Endothelial cell of umbilical vein (primary cell): ENCODE measurements around the gene FAM114A1. TPM values are rescaled to one million over a fixed set of nuclear protein-coding genes. Genes with fewer than 3 reads are reported as not detected.
"Not testable (repeated sequence)": the region's sequence is repeated elsewhere in the genome, so short reads cannot be mapped to it uniquely, and the experiment has no call there.

Experiments used
- BruUV-seq: library from RNA; stranded (reverse); fragments of 400-500 nt; replicated peaks from 2 replicates; lab custom pipeline; 2021; lab: Mats Ljungman, UMichigan
- CTCF ChIA-PET: fragments of 300-600, 350-600 bp; sonication (Branson Sonifier 250); formaldehyde crosslinking; loops from one replicate; lab custom pipeline; 2021; ENCODE audit warnings: antibody characterized with exemption, inconsistent platforms; lab: Charles Lee
- POLR2A ChIA-PET: fragments of 300-600, 350-600 bp; sonication (Branson Sonifier 250); formaldehyde crosslinking; loops from one replicate; lab custom pipeline; 2021; ENCODE audit warnings: antibody characterized with exemption, inconsistent platforms; lab: Charles Lee
- DNase-seq: peaks from one replicate; pipeline ENCODE4 v3.0.0-alpha.2; 2011; ENCODE audit warnings: low read depth, low spot score
- FAIRE-seq: peaks from 2 replicates; lab custom pipeline; 2011; peaks lifted over from hg19 to GRCh38; lab: Jason Lieb, UNC
- H2AFZ ChIP-seq: 2 replicates; pipeline ENCODE4 v1.6.0; 2012; ENCODE audit warnings: low read depth, low read length, control low read depth, inconsistent platforms
- H3K27ac ChIP-seq: 2 replicates; pipeline ENCODE4 v1.5.1; 2011; ENCODE audit warnings: low read depth, mild to moderate bottlenecking, control low read depth, low read length, moderate library complexity; ENCODE audit not compliant: insufficient read depth
- H3K27me3 ChIP-seq, 2 experiments: 2 replicates each; pipeline versions ENCODE4 v1.6.0 to v1.6.1; 2011; ENCODE audit warnings: low read length in 2 of 2, mixed read lengths in 1 of 2; ENCODE audit not compliant: control insufficient read depth in 2 of 2, insufficient read depth in 2 of 2
- H3K36me3 ChIP-seq, 2 experiments: 2 replicates in 1 of 2; 3 replicates in 1 of 2; pipeline ENCODE4 v1.5.1; 2011; ENCODE audit warnings: low read length in 2 of 2, mild to moderate bottlenecking in 1 of 2, moderate library complexity in 1 of 2; ENCODE audit not compliant: control insufficient read depth in 2 of 2, insufficient read depth in 2 of 2; ENCODE audit errors: extremely low read depth in 1 of 2
- H3K4me1 ChIP-seq: 3 replicates; pipeline ENCODE4 v1.5.1; 2011; ENCODE audit warnings: mild to moderate bottlenecking, low read length; ENCODE audit not compliant: control insufficient read depth, insufficient read depth; ENCODE audit errors: extremely low read depth
- H3K4me2 ChIP-seq: 2 replicates; pipeline ENCODE4 v1.6.1; 2011; ENCODE audit warnings: low read length, control low read depth, mixed read lengths; ENCODE audit not compliant: insufficient read depth
- H3K4me3 ChIP-seq, 3 experiments: fragments of 200-600 bp in 1 of 3; sonication (generic), shearing (Covaris generic) in 1 of 3; replicated peaks in 1 of 3; 2 replicates each; pipeline ENCODE4 v1.5.1; 2011 to 2016; ENCODE audit warnings: control low read depth in 3 of 3, low read length in 3 of 3, mild to moderate bottlenecking in 2 of 3, inconsistent platforms in 1 of 3, low read depth in 1 of 3, moderate library complexity in 1 of 3; ENCODE audit not compliant: insufficient read depth in 1 of 3
- H3K79me2 ChIP-seq: 2 replicates; pipeline ENCODE4 v1.6.0; 2012; ENCODE audit warnings: low read length, inconsistent platforms; ENCODE audit not compliant: control insufficient read depth, insufficient read depth
- H3K9ac ChIP-seq: replicated peaks from 2 replicates; pipeline ENCODE3; 2011; ENCODE audit warnings: low read length, control low read depth; ENCODE audit not compliant: insufficient read depth; ENCODE audit errors: extremely low read depth
- H3K9me1 ChIP-seq: replicated peaks from 3 replicates; pipeline ENCODE4 v1.6.0; 2011; ENCODE audit warnings: mild to moderate bottlenecking, low read length; ENCODE audit not compliant: control insufficient read depth, insufficient read depth; ENCODE audit errors: extremely low read depth
- H3K9me3 ChIP-seq: replicated peaks from 2 replicates; pipeline ENCODE4 v1.5.1; 2012; ENCODE audit warnings: low read length, inconsistent platforms; ENCODE audit not compliant: control insufficient read depth, insufficient read depth
- H4K20me1 ChIP-seq: replicated peaks from 2 replicates; pipeline ENCODE3; 2011; ENCODE audit warnings: mild to moderate bottlenecking, low read length; ENCODE audit not compliant: control insufficient read depth, insufficient read depth; ENCODE audit errors: extremely low read depth
- EZH2 ChIP-seq: IDR thresholded peaks from 2 replicates; pipeline ENCODE4 v1.6.1; 2012; ENCODE audit warnings: borderline replicate concordance, low read depth, mild to moderate bottlenecking, moderate library complexity, low read length, inconsistent platforms; ENCODE audit not compliant: severe bottlenecking
- FOS ChIP-seq: IDR thresholded peaks from 2 replicates; pipeline ENCODE4 v1.6.1; 2011; ENCODE audit warnings: mild to moderate bottlenecking, low read length, moderate library complexity, borderline replicate concordance; ENCODE audit not compliant: insufficient read depth
- GATA2 ChIP-seq: IDR thresholded peaks from 2 replicates; pipeline ENCODE4 v1.7.0; 2011; ENCODE audit warnings: low read depth, mild to moderate bottlenecking, moderate library complexity, mixed read lengths, low read length; ENCODE audit not compliant: insufficient read length, insufficient read depth
- JUN ChIP-seq: IDR thresholded peaks from 2 replicates; pipeline ENCODE4 v1.6.1; 2011; ENCODE audit warnings: borderline replicate concordance, low read depth; ENCODE audit not compliant: insufficient read length, insufficient read depth
- MYC ChIP-seq: IDR thresholded peaks from one replicate; pipeline ENCODE4 v1.6.1; 2011; ENCODE audit warnings: mild to moderate bottlenecking, low read depth, low read length
- POLR2A ChIP-seq: IDR thresholded peaks from 2 replicates; pipeline ENCODE4 v1.6.1; 2012; ENCODE audit warnings: low read depth, mild to moderate bottlenecking, control low read depth, low read length
- POLR2AphosphoS5 ChIP-seq: IDR thresholded peaks from 2 replicates; pipeline ENCODE4 v1.6.1; 2012; ENCODE audit warnings: low read depth, mild to moderate bottlenecking, control low read depth, low read length, moderate library complexity; ENCODE audit not compliant: insufficient read depth
- dilution Hi-C: fragments of 300-500 bp; cut with MboI; formaldehyde crosslinking; loops from one replicate; pipeline ENCODE4 v1.15.0; 2019; ENCODE audit warnings: low sequenced_read_pairs; ENCODE audit not compliant: extremely low pct_ligation_motif_present
- intact Hi-C: fragments of 100-400 bp; cut with micrococcal nuclease; formaldehyde crosslinking; loops from one replicate; pipeline ENCODE4 v1.10.0; 2022
- polyA plus RNA-seq, 4 experiments: library from polyadenylated mRNA; depleted of rRNA in 3 of 4; stranded (reverse) in 3 of 4; unstranded in 1 of 4; fragments of >200 nt; gene quantifications; 2 replicates each; pipeline versions ENCODE4 v1.2.1 to v1.2.3, GENCODE V29; 2011 to 2012; ENCODE audit warnings: missing spikeins in 1 of 4
- total RNA-seq: library from RNA; stranded (reverse); gene quantifications from 2 replicates; pipeline ENCODE4 v1.2.3, GENCODE V29; 2021
- TF ChIP-seq, protein P1 (sequence below): IDR thresholded peaks from 2 replicates; pipeline ENCODE4 v1.6.1; 2011; ENCODE audit not compliant: insufficient read depth, insufficient read length
- TF ChIP-seq, protein P2 (sequence below), 2 donors: IDR thresholded peaks; 1 replicate in 1 of 2; 2 replicates in 1 of 2; pipeline ENCODE4 v1.5.1; 2011; ENCODE audit warnings: low read length in 2 of 2, mild to moderate bottlenecking in 2 of 2, moderate library complexity in 2 of 2, control low read depth in 1 of 2, inconsistent platforms in 1 of 2, low read depth in 1 of 2; ENCODE audit not compliant: insufficient read depth in 1 of 2; ENCODE audit errors: extremely low read depth in 1 of 2

Gene FAM114A1
- total and polyA plus RNA-seq, 2 donors (not counting 3 experiments of a cell fraction or from before 2014, with no cell fraction given), result 99.2 to 118 TPM

DNA sequence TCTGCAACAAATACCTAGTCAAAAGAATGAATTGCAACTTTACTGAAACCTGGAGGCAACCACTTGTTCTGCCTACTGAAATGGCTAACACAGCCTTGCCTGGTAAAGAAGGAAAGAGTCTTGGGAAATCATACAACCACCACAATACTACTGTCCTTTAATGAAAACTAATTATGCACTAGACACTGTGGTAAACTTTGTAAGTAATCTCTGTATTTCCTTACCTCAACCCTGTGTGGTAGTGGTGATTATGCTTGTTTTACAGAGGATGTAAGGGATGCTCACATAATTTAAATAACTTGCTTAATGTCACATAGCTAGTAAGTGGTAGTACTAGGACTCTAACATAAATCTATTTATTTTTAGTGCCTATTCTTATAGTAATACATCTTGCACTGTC is 119.9 kb downstream of the FAM114A1 start:
- no peaks in the 10 kb centered on the region for H3K9me3 ChIP-seq
- H3K79me2 ChIP-seq, result no peaks in the 10 kb centered on the region
- CTCF ChIA-PET, result no interaction called here
- H3K27me3 ChIP-seq, result no peaks in the 10 kb centered on the region
- POLR2A ChIA-PET, result no interaction called here
- DNase-seq (no peak), FAIRE-seq (no peak)
- H4K20me1 ChIP-seq, result no peaks in the 10 kb centered on the region
- H3K36me3 ChIP-seq, result no peaks in the 10 kb centered on the region
- intact Hi-C loops, result loop anchor here (5.0 kb wide), 1 partner anchor 55 kb away; no protein-coding TSS in a partner anchor
- H2AFZ ChIP-seq, result no peak overlapping the region
- dilution Hi-C loops, result no loop called here
- no peak overlapping the region for H3K9ac ChIP-seq
- H3K4me1 ChIP-seq, result no peaks in the 10 kb centered on the region
- no TSS peak for BruUV-seq
- no peaks in the 10 kb centered on the region for H3K9me1 ChIP-seq
- TF ChIP-seq EZH2, result no peak
- no peak for TF ChIP-seq POLR2A
- TF ChIP-seq, protein P1, sequence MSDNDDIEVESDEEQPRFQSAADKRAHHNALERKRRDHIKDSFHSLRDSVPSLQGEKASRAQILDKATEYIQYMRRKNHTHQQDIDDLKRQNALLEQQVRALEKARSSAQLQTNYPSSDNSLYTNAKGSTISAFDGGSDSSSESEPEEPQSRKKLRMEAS, result no peak
- no peak for TF ChIP-seq GATA2
- TF ChIP-seq MYC, result no peak
- TF ChIP-seq, protein P2, sequence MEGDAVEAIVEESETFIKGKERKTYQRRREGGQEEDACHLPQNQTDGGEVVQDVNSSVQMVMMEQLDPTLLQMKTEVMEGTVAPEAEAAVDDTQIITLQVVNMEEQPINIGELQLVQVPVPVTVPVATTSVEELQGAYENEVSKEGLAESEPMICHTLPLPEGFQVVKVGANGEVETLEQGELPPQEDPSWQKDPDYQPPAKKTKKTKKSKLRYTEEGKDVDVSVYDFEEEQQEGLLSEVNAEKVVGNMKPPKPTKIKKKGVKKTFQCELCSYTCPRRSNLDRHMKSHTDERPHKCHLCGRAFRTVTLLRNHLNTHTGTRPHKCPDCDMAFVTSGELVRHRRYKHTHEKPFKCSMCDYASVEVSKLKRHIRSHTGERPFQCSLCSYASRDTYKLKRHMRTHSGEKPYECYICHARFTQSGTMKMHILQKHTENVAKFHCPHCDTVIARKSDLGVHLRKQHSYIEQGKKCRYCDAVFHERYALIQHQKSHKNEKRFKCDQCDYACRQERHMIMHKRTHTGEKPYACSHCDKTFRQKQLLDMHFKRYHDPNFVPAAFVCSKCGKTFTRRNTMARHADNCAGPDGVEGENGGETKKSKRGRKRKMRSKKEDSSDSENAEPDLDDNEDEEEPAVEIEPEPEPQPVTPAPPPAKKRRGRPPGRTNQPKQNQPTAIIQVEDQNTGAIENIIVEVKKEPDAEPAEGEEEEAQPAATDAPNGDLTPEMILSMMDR (IDR thresholded peaks at IDR 0.05; ENCODE audit: extremely low read depth in 1 of 2, insufficient read depth in 1 of 2, low read depth in 1 of 2, low read length in 2 of 2), result no peak
- no peak for TF ChIP-seq JUN
- TF ChIP-seq FOS, result no peak
- TF ChIP-seq POLR2AphosphoS5, result no peak
- H3K27ac ChIP-seq, result no peak overlapping the region
- no peak overlapping the region for H3K4me3 ChIP-seq
- no peak overlapping the region for H3K4me2 ChIP-seq

DNA sequence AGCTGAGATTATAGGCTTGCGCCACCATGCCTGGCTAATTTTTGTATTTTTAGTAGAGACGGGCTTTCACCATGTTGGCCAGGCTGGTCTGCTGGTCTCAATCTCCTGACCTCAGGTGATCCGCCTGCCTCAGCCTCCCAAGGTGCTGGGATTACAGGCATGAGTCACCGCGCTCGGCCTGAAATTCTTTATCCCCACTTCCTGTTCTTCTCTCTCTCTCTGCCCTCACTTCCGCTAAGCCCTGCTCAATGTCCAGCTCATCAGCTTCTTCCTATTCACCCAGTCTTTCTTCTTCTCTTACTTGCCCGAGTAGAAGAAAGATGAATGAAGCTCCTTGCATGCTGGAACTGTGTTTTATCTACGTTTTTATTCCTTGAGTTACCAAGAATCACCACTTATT is 120.7 kb downstream of the FAM114A1 start:
- H2AFZ ChIP-seq, H3K27me3 ChIP-seq, H4K20me1 ChIP-seq, H3K4me1 ChIP-seq, H3K4me2 ChIP-seq, H3K9me1 ChIP-seq, H3K27ac ChIP-seq, H3K36me3 ChIP-seq, H3K9ac ChIP-seq, H3K79me2 ChIP-seq, H3K9me3 ChIP-seq, DNase-seq, dilution Hi-C loops, H3K4me3 ChIP-seq, FAIRE-seq, POLR2A ChIA-PET, BruUV-seq: not testable (repeated sequence)
- intact Hi-C loops, result loop anchor here (5.0 kb wide), 1 partner anchor 54 kb away; no protein-coding TSS in a partner anchor
- CTCF ChIA-PET, result interaction anchor here (1.0 kb wide), 1 partner anchor 10 kb away, joined by 3 read pairs; no protein-coding TSS in a partner anchor
